Measurements from ENCODE around the gene CADM2. TPM values are rescaled to one million over a fixed set of nuclear protein-coding genes. Genes with fewer than 3 reads are reported as not detected.
"Not testable (repeated sequence)": the region's sequence is repeated elsewhere in the genome, so short reads cannot be mapped to it uniquely, and the experiment has no call there.

The CADM2 gene
- total RNA-seq, 2 experiments from 2014 or later, result 0.47 to 0.62 TPM

DNA sequence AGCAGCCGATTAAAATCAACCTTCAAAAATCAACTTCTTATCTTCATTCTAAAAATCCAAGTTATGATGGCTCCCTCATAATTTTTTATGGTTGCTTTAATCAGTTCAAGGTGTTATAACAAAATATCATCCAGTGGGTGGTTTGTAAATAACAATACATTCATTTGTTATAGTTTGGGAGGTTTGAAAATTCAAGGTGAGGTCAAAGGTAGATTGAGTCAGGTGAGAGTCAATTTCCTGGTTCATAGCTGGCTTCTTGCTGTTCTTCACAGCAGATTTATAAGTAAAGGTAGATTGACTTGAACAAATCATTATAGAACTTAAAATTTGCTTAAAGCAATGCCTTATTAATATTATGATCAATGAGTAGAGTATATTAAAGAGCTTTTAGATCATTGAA lies 192.8 kb downstream of the CADM2 start:
- Mint-ChIP-seq H3K36me3 (no peaks in the 10 kb centered on the region), H3K9me3 (peaks cover 6% of the 10 kb centered on the region), H3K4me3 (no peak overlapping the region), H3K27me3 (no peaks in the 10 kb centered on the region), H3K4me1 (no peaks in the 10 kb centered on the region), H3K27ac (no peak overlapping the region)
- ATAC-seq (ENCODE audit: low read depth), result no peak
- POLR2A ChIA-PET, result no interaction called here
- no peak for DNase-seq

GRCh38 chr3:85153279-85153678 lies 194.5 kb downstream of the CADM2 start:
- H3K27me3 Mint-ChIP-seq; DNase-seq; H3K36me3 Mint-ChIP-seq; H3K4me1 Mint-ChIP-seq; H3K4me3 Mint-ChIP-seq; H3K9me3 Mint-ChIP-seq; POLR2A ChIA-PET; ATAC-seq (ENCODE audit: low read depth); H3K27ac Mint-ChIP-seq: not testable (repeated sequence)

DNA sequence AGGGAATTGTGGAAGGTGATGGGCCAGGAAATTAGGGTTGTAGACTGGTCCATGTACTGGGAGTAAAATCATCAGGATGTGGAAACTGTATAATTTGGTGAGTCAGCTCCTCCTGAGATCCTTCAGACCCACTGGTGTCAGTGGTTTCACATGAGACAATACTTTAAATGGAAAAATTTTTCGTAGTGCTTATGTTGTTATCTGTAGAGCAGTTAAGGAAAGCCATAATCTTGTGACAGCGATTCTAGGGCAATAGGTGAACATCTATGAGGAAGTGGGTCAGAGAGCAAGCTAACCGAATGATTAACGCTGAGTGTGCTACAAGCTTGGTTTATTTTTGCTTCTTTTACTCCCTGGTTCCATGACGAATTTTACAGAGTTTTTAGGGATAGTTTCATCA lies 200.6 kb downstream of the CADM2 start:
- peaks cover 2% of the 10 kb centered on the region for H3K9me3 Mint-ChIP-seq
- ATAC-seq (ENCODE audit: low read depth), result no peak
- POLR2A ChIA-PET, result no interaction called here
- no peaks in the 10 kb centered on the region for H3K27me3 Mint-ChIP-seq
- H3K4me1 Mint-ChIP-seq, result no peaks in the 10 kb centered on the region
- H3K4me3 Mint-ChIP-seq, result no peak overlapping the region
- DNase-seq, result no peak
- H3K27ac Mint-ChIP-seq, result no peak overlapping the region
- no peaks in the 10 kb centered on the region for H3K36me3 Mint-ChIP-seq

DNA sequence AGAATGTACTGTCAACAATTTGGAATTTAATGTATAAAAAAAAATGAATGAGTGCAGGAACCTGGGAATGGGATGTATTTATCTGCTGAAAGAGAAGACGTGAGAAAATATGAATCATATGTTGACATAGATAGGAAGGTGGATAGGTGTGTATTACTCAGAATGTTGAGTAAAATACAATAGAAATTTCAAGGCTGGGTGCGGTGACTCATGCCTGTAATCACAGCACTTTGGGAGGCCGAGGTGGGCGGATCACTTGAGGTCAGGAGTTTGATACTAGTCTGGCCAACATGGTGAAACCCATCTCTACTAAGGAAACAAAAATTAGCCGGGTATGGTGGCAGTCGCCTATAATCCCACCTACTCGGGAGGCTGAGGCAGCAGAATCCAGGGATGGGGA lies 202.8 kb downstream of the CADM2 start:
- Mint-ChIP-seq H3K27ac (no peak overlapping the region), H3K36me3 (no peaks in the 10 kb centered on the region)
- POLR2A ChIA-PET, result no interaction called here

DNA sequence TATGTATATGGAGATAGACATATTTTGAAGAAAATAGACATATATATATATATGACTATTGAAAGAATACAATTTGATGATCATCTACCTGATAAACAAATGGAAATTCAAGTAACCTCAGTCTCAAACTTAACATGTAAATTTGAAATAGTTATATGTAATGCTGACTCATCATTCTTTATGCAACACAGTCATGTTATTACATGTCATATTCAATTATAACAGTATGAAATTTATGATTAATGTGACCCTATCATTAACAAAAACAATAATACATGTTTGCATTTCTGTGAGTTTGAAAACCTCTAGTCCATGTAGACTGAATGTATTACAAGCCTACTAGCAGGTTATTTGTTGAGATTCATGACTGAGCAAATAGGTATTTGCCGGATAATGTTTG lies 204.1 kb downstream of the CADM2 start:
- H3K27ac Mint-ChIP-seq, result no peak overlapping the region
- H3K36me3 Mint-ChIP-seq, result no peaks in the 10 kb centered on the region
- H3K4me3 Mint-ChIP-seq, result no peak overlapping the region
- POLR2A ChIA-PET, result no interaction called here
- no peak for ATAC-seq (ENCODE audit: low read depth)
- DNase-seq, result no peak
- peaks cover 2% of the 10 kb centered on the region for H3K9me3 Mint-ChIP-seq
- H3K27me3 Mint-ChIP-seq, result no peaks in the 10 kb centered on the region
- no peaks in the 10 kb centered on the region for H3K4me1 Mint-ChIP-seq

More for the DNA sequence above, 202.8 kb downstream of the CADM2 start:
- Mint-ChIP-seq H3K4me1 (no peaks in the 10 kb centered on the region), H3K27me3 (no peaks in the 10 kb centered on the region), H3K9me3 (peaks cover 2% of the 10 kb centered on the region), H3K4me3 (no peak overlapping the region)
- no peak for ATAC-seq (ENCODE audit: low read depth)
- no peak for DNase-seq

DNA sequence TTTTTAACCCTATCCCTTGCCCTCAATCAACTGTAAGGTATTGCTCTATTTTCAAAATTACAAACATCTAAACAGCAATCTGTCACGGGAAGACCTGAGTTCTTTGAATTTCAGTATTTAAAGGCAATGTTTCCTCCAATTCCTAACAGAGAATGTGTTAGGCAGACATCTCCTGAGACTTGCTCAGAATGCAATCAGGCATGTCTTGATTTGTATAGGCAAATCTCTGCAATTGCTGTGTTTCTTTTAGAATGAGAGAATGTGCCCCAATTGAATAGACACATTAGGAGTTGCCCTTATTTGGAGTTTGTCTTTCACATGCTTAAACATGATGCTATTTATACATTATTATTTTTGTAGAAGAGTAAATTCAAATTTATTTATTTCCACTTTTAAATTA lies 205.6 kb downstream of the CADM2 start:
- H3K4me1 Mint-ChIP-seq, result no peaks in the 10 kb centered on the region
- POLR2A ChIA-PET, result no interaction called here

DNA sequence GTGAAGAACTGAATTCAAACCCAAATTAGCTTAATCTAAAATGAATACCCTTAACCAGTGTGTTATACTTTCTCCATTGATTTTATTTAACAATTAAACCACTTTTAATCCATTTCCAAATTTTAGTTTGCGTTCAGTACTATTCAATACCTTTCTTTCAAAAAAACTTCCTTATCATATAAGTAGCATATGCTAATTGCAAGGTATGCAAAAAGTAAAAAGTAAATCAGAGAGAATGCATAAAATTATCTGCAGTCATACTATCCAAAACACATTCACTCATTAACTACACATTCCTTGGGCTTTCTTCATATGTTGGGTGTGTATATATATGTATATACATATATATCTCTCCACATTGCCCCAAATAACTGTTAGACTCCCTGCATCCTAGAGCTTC lies 208.8 kb downstream of the CADM2 start:
- Mint-ChIP-seq H3K36me3 (no peaks in the 10 kb centered on the region), H3K4me3 (no peak overlapping the region), H3K4me1 (no peaks in the 10 kb centered on the region), H3K27ac (no peak overlapping the region), H3K9me3 (no peaks in the 10 kb centered on the region), H3K27me3 (no peaks in the 10 kb centered on the region)
- DNase-seq (no peak), ATAC-seq (ENCODE audit: low read depth) (no peak)
- POLR2A ChIA-PET, result no interaction called here

More for the DNA sequence above, 205.6 kb downstream of the CADM2 start:
- Mint-ChIP-seq H3K4me3 (no peak overlapping the region), H3K27me3 (no peaks in the 10 kb centered on the region), H3K27ac (no peak overlapping the region), H3K36me3 (no peaks in the 10 kb centered on the region), H3K9me3 (no peaks in the 10 kb centered on the region)
- DNase-seq (no peak), ATAC-seq (ENCODE audit: low read depth) (no peak)

- POLR2A ChIA-PET, result no interaction called here
- no peaks in the 10 kb centered on the region for H3K27me3 Mint-ChIP-seq
- no peak overlapping the region for H3K4me3 Mint-ChIP-seq
- no peaks in the 10 kb centered on the region for H3K4me1 Mint-ChIP-seq
- H3K36me3 Mint-ChIP-seq, result no peaks in the 10 kb centered on the region
- DNase-seq, result no peak
- H3K9me3 Mint-ChIP-seq, result no peaks in the 10 kb centered on the region
- no peak for ATAC-seq (ENCODE audit: low read depth)
- no peak overlapping the region for H3K27ac Mint-ChIP-seq
These were observed 211.9 kb downstream of the CADM2 start for GRCh38 chr3:85170646-85171045.

GRCh38 chr3:85171976-85172375 lies 213.2 kb downstream of the CADM2 start:
- DNase-seq (no peak), ATAC-seq (ENCODE audit: low read depth) (no peak)
- Mint-ChIP-seq H3K27ac (no peak overlapping the region), H3K27me3 (no peaks in the 10 kb centered on the region), H3K4me1 (no peaks in the 10 kb centered on the region), H3K4me3 (no peak overlapping the region), H3K9me3 (no peaks in the 10 kb centered on the region), H3K36me3 (no peaks in the 10 kb centered on the region)
- POLR2A ChIA-PET, result no interaction called here

DNA sequence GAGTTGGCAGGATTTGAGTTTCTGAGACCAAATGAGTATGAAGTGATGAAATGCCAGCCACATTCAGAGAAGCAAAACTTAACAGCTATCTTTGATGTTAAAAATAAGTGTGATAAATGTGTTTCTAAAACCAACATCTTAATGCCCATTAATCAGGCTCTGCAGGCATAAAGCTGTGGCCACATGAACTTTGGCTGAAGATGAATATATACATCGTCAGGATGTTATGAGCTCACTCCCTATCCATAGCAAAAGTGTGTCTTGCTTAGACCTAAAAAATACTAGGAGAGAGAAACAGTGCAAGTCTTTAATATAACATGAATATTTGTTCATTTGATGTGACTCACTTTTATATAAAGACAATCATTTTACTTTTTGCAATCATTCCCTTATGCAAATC lies 218.0 kb downstream of the CADM2 start:
- DNase-seq, result no peak
- H3K36me3 Mint-ChIP-seq, result no peaks in the 10 kb centered on the region
- no peak for ATAC-seq (ENCODE audit: low read depth)
- H3K27ac Mint-ChIP-seq, result no peak overlapping the region
- no peaks in the 10 kb centered on the region for H3K27me3 Mint-ChIP-seq
- no peaks in the 10 kb centered on the region for H3K9me3 Mint-ChIP-seq
- no peak overlapping the region for H3K4me3 Mint-ChIP-seq
- H3K4me1 Mint-ChIP-seq, result no peaks in the 10 kb centered on the region
- POLR2A ChIA-PET, result no interaction called here

DNA sequence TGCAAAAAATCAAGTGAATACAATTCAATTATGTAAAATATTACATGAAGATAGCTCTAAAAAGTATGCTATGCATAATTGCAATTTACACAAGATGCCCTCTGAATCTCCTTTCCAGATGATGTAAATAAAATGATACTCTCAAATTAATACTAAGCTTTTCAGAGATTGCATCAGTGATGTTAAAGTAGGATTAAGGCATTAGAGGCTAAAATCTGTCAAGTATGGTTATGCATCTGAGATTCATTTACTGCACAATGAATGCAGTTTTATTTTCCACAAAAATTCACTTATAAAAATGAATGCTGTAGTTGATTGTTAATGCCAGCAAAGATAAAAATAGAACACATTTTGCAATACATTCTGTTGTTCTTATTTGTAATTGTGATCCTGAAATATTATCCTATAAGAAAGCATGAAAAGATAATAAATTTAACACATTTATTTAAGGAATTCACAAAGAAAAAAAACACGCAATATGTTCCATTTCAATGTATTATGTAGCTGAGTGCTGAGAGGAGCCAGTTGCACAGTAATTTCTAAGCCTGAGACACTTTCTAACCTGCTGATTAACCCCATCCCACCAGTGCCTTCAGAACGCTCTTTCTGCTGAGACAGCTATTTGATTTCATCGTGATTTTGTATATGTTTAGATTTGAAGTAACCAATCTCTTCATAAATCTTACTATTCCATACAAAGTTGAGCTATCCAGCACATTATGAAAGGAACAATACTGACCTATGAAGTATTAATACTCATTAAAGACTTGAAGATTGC lies 224.4 kb downstream of the CADM2 start:
- Mint-ChIP-seq H3K27ac (no peak overlapping the region), H3K9me3 (no peaks in the 10 kb centered on the region), H3K27me3 (no peaks in the 10 kb centered on the region), H3K4me1 (no peaks in the 10 kb centered on the region), H3K4me3 (no peak overlapping the region), H3K36me3 (no peaks in the 10 kb centered on the region)
- DNase-seq (no peak), ATAC-seq (ENCODE audit: low read depth) (no peak)
- POLR2A ChIA-PET, result no interaction called here

DNA sequence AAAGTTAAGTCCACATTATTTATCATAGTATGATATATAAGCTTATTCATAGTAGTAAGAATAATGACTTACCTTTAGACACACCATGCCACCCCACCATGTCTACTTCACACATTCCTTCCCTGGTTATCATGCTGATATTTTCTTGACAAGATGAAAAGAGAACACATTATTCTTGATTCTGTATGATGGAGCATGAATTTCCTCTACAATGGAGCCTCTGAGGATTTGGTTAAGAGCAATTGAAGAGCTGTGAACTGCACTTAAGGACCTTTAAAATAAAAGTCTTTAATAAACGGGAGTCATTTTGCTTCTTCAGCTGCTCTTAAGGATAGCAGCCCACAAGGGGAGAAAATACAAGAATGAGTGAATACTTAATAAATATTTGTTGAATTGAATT lies 226.7 kb downstream of the CADM2 start:
- H3K4me1 Mint-ChIP-seq, result no peaks in the 10 kb centered on the region
- no peak overlapping the region for H3K4me3 Mint-ChIP-seq
- H3K36me3 Mint-ChIP-seq, result no peaks in the 10 kb centered on the region
- POLR2A ChIA-PET, result no interaction called here
- H3K27me3 Mint-ChIP-seq, result no peaks in the 10 kb centered on the region
- no peak for ATAC-seq (ENCODE audit: low read depth)
- no peak overlapping the region for H3K27ac Mint-ChIP-seq
- H3K9me3 Mint-ChIP-seq, result peaks cover 1% of the 10 kb centered on the region
- DNase-seq, result no peak

- Mint-ChIP-seq H3K4me3 (no peak overlapping the region), H3K27ac (no peak overlapping the region), H3K36me3 (no peaks in the 10 kb centered on the region), H3K9me3 (peaks cover 1% of the 10 kb centered on the region), H3K4me1 (no peaks in the 10 kb centered on the region), H3K27me3 (no peaks in the 10 kb centered on the region)
- POLR2A ChIA-PET, result no interaction called here
- no peak for DNase-seq
- no peak for ATAC-seq (ENCODE audit: low read depth)
These were observed 230.9 kb downstream of the CADM2 start for GRCh38 chr3:85189731-85190130.

- H3K9me3 Mint-ChIP-seq, result peaks cover 1% of the 10 kb centered on the region
- POLR2A ChIA-PET, result no interaction called here
- no peak overlapping the region for H3K27ac Mint-ChIP-seq
- ATAC-seq (ENCODE audit: low read depth), result no peak
- H3K4me1 Mint-ChIP-seq, result no peaks in the 10 kb centered on the region
- H3K27me3 Mint-ChIP-seq, result no peaks in the 10 kb centered on the region
- no peak overlapping the region for H3K4me3 Mint-ChIP-seq
- H3K36me3 Mint-ChIP-seq, result no peaks in the 10 kb centered on the region
- no peak for DNase-seq
These were observed 234.8 kb downstream of the CADM2 start for GRCh38 chr3:85193565-85193964.

DNA sequence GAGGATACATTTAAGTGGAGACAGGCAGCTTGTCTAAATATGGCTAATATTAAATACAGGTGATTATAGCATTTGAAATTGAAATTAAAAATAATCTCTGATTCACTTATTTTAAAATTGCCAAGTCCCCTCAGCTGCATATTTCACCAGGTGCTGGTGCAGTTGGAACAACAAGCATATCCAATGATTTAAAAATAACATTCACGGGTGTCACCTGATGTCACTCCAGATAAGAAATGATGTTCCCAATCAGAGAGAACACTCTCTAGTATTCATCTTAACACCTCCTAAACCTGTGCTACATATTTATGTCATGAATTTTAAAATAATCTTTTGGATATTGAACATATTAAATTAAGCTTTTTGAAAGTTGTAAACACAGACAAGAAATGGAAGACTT lies 249.9 kb downstream of the CADM2 start:
- Mint-ChIP-seq H3K27ac (no peak overlapping the region), H3K4me1 (no peaks in the 10 kb centered on the region), H3K27me3 (no peaks in the 10 kb centered on the region), H3K36me3 (no peaks in the 10 kb centered on the region), H3K9me3 (no peaks in the 10 kb centered on the region), H3K4me3 (no peak overlapping the region)
- ATAC-seq (ENCODE audit: low read depth), result no peak
- POLR2A ChIA-PET, result no interaction called here
- DNase-seq, result no peak

All from activated naive CD8-positive, alpha-beta T cell treated with anti-CD3 and anti-CD28 coated beads, Interleukin-2, amount 10 ng/mL, durations not matched to agents 7 days and 5 days (primary cell).